A549 (cell line): ENCODE data around the gene PCGF3. TPM values are rescaled to one million over a fixed set of nuclear protein-coding genes. Genes with fewer than 3 reads are reported as not detected.
A peak's percentile ranks its signal among the peaks of the same experiment; 100 is the strongest.

Experiments
- ATAC-seq, 2 experiments: fragments of 200-7000 bp in 1 of 2; fragments of >200 bp in 1 of 2; cut with Nextera tagmentation in 1 of 2; cut with Tn5 transposase in 1 of 2; 3 replicates each; pipeline versions ENCODE4 v1.8.0 to v1.9.1; 2018 to 2020; ENCODE audit warnings: mild to moderate bottlenecking in 1 of 2, moderate library complexity in 1 of 2
- CTCF ChIA-PET: fragments of 300-600 bp; sonication (Branson Sonifier 250); formaldehyde crosslinking; extraction: SDS; loops from one replicate; lab custom pipeline; 2021; ENCODE audit warnings: antibody characterized with exemption, inconsistent platforms; lab: Yijun Ruan, JAX
- POLR2A ChIA-PET: fragments of 350-600 bp; formaldehyde crosslinking; extraction: SDS; loops from one replicate; lab custom pipeline; 2021; ENCODE audit warnings: antibody characterized with exemption, inconsistent platforms; lab: Yijun Ruan, JAX
- DNase-seq, 2 experiments: peaks; one replicate each; pipeline versions ENCODE4 v3.0.0 to v3.0.0-alpha.2; 2011 to 2016; ENCODE audit warnings: low read depth in 1 of 2, low spot score in 1 of 2
- FAIRE-seq: peaks from 2 replicates; lab custom pipeline; 2011; peaks lifted over from hg19 to GRCh38; lab: Jason Lieb, UNC
- H3K27ac ChIP-seq, 2 experiments: fragments of >200 bp; sonication (Bioruptor Twin); formaldehyde crosslinking; 3 replicates each; pipeline ENCODE4 v1.5.1; 2016 to 2017
- H3K4me1 ChIP-seq: fragments of >200 bp; sonication (Bioruptor Twin); formaldehyde crosslinking; 3 replicates; pipeline ENCODE4 v1.6.1; 2016
- H3K4me2 ChIP-seq: fragments of >200 bp; sonication (Bioruptor Twin); formaldehyde crosslinking; 3 replicates; pipeline ENCODE4 v1.6.1; 2016
- H3K4me3 ChIP-seq: fragments of >200 bp; sonication (Bioruptor Twin); formaldehyde crosslinking; 3 replicates; pipeline ENCODE4 v1.5.1; 2016
- H3K9me3 ChIP-seq: fragments of >200 bp; sonication (Bioruptor Twin); formaldehyde crosslinking; 3 replicates; pipeline ENCODE4 v1.6.1; 2016
- BHLHE40 ChIP-seq: IDR thresholded peaks from 2 replicates; pipeline ENCODE4 v1.6.1; 2012; ENCODE audit warnings: low read depth, low read length, inconsistent platforms
- CHD4 ChIP-seq: fragments of 200-600 bp; sonication (generic); IDR thresholded peaks from 2 replicates; pipeline ENCODE4 v1.6.1; 2016; ENCODE audit warnings: antibody characterized with exemption, mild to moderate bottlenecking, borderline replicate concordance
- EHF ChIP-seq: fragments of 250-450 bp; sonication (Bioruptor Pico); IDR thresholded peaks from 2 replicates; pipeline ENCODE4 v1.5.0; 2020; ENCODE audit warnings: mild to moderate bottlenecking
- EHMT2 ChIP-seq: fragments of 200-600 bp; sonication (generic); IDR thresholded peaks from 2 replicates; pipeline ENCODE4 v1.6.1; 2016; ENCODE audit warnings: antibody characterized with exemption, low read depth, mild to moderate bottlenecking, moderate library complexity
- ESRRA ChIP-seq: fragments of 150-350 bp; IDR thresholded peaks from 2 replicates; pipeline ENCODE4 v1.6.1; 2014; ENCODE audit warnings: mild to moderate bottlenecking, low read length, borderline replicate concordance
- FOSB ChIP-seq: fragments of 250-450 bp; sonication (Bioruptor Pico); IDR thresholded peaks from 2 replicates; pipeline ENCODE4 v1.5.0; 2020; ENCODE audit warnings: mild to moderate bottlenecking, moderate library complexity
- HEYL ChIP-seq: fragments of 250-450 bp; sonication (Bioruptor Pico); IDR thresholded peaks from 2 replicates; pipeline ENCODE4 v1.8.0; 2021; ENCODE audit warnings: mild to moderate bottlenecking, moderate library complexity
- HOXB13 ChIP-seq: fragments of 250-450 bp; sonication (Bioruptor Pico); IDR thresholded peaks from 2 replicates; pipeline ENCODE4 v1.5.0; 2020; ENCODE audit warnings: low read depth, mild to moderate bottlenecking, moderate library complexity
- JUNB ChIP-seq: fragments of >200 bp; sonication (Bioruptor Twin); formaldehyde crosslinking; IDR thresholded peaks from 2 replicates; pipeline ENCODE4 v1.6.1; 2016
- MAFK ChIP-seq: fragments of 450-650 bp; IDR thresholded peaks from 2 replicates; pipeline ENCODE4 v1.6.1; 2014; ENCODE audit not compliant: partially characterized antibody
- MYC ChIP-seq: IDR thresholded peaks from 2 replicates; pipeline ENCODE4 v1.6.1; 2012; ENCODE audit warnings: mild to moderate bottlenecking, inconsistent platforms, low read length, improper control_type of control experiment, borderline replicate concordance
- POLR2AphosphoS2 ChIP-seq: conservative IDR thresholded peaks from 2 replicates; pipeline ENCODE4 v1.6.1; 2012; ENCODE audit warnings: low read length, improper control_type of control experiment, inconsistent platforms
- RAD21 ChIP-seq, 2 experiments: fragments of >200 bp in 1 of 2; sonication (Bioruptor Twin) in 1 of 2; formaldehyde crosslinking in 1 of 2; IDR thresholded peaks in 1 of 2; conservative IDR thresholded peaks in 1 of 2; 2 replicates in 1 of 2; 3 replicates in 1 of 2; pipeline ENCODE4 v1.6.1; 2012 to 2018; ENCODE audit warnings: inconsistent platforms in 1 of 2
- RFX5 ChIP-seq: fragments of 450-650 bp; IDR thresholded peaks from 2 replicates; pipeline ENCODE4 v1.7.1; 2014; ENCODE audit warnings: antibody characterized with exemption, mild to moderate bottlenecking, moderate library complexity
- SMC3 ChIP-seq: fragments of >200 bp; sonication (Bioruptor Twin); formaldehyde crosslinking; IDR thresholded peaks from 3 replicates; pipeline ENCODE4 v1.6.1; 2018; ENCODE audit warnings: inconsistent platforms
- SREBF2 ChIP-seq: fragments of 450-650 bp; IDR thresholded peaks from 2 replicates; pipeline ENCODE4 v1.6.1; 2014; ENCODE audit warnings: mild to moderate bottlenecking, moderate library complexity
- ZFP36 ChIP-seq: fragments of 450-650 bp; IDR thresholded peaks from 2 replicates; pipeline ENCODE4 v1.6.1; 2014; ENCODE audit warnings: borderline replicate concordance; ENCODE audit not compliant: partially characterized antibody
- ZNF302 ChIP-seq: fragments of 250-450 bp; sonication (Bioruptor Pico); IDR thresholded peaks from 2 replicates; pipeline ENCODE4 v1.9.0; 2021; ENCODE audit warnings: inconsistent platforms, mild to moderate bottlenecking, moderate library complexity
- WGBS: methylation state at CpG from one replicate; pipeline ENCODE4 v1.1.6; 2017; ENCODE audit errors: missing lambda C conversion rate; 5-methylcytosine and 5-hydroxymethylcytosine counted together
- polyA plus RNA-seq, 4 experiments: library from polyadenylated mRNA; depleted of rRNA in 3 of 4; stranded (reverse); fragments of >200 nt; fragmentation: RNase III in 1 of 4; extraction: RNeasy Plus Mini Kit Qiagen cat#74134 plus additional on column Dnase treatment in 1 of 4; gene quantifications; 2 replicates in 3 of 4; 3 replicates in 1 of 4; pipeline ENCODE4 v1.2.3, GENCODE V29; 2011 to 2017
- TF ChIP-seq, protein P1 (sequence below): fragments of >200 bp; sonication (Bioruptor Twin); formaldehyde crosslinking; IDR thresholded peaks from 3 replicates; pipeline ENCODE4 v1.5.1; 2016
- TF ChIP-seq, protein P2 (sequence below): IDR thresholded peaks from 2 replicates; pipeline ENCODE4 v1.6.1; 2012
- TF ChIP-seq, protein P3 (sequence below): fragments of 200-600 bp; sonication (generic); IDR thresholded peaks from 2 replicates; pipeline ENCODE4 v1.6.1; 2016; ENCODE audit warnings: antibody characterized with exemption, mild to moderate bottlenecking, moderate library complexity
- TF ChIP-seq, protein P4 (sequence below): fragments of 150-350 bp; IDR thresholded peaks from 2 replicates; pipeline ENCODE4 v1.6.1; 2014; ENCODE audit warnings: low read depth, mild to moderate bottlenecking, low read length

PCGF3 gene
- polyA plus RNA-seq, 2 of the 4 experiments (the other 2 are of a cell fraction): 15.9 to 21.0 TPM

DNA sequence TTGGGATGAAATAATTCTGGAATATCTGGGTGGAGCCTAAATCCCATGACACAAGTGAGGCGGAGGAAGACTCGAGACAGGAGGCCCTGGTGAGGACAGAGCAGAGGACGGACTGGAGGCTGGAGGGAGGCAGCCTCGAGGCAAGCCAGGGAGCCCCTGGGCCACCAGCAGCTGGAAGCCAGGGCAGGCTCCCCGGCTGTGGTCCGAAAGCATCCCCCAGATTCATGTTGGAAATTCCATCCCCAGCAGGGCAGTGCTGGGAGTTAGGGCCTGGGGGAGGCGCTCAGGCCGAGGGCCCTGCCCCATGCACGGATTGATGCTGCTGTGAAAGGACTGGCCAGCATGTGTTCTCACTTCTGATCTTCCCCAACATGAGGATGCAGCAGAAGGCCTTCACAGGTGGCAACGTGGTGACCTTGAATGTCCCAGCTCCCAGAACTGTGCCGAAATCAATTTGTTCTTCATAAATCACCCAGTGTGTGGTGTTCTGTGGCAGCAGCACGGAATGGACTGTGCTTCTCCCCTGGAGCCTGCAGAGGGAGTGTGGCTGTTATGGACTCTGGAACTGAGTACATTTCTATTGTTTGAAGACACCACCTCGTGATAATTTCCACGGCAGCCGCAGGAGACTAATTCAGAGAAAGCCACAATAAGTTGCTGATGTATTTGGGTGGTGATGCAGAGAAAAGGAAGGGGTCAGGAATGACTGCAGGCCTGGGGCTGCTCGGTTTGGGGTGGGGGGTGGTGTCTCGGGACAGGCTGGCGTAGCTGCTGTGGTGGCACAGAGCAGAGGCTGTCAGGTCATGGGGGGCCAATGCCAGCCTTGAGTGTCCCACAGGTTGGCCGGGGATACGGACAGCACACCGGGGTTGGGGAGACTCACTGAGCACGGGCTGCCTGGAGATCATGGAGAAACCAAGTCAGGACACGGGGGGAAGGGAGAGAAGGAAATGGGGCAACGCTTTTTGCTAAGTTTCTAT lies 56.9 kb downstream of the PCGF3 start (continued):
- TF ChIP-seq JUNB: no peak
- no peak for TF ChIP-seq BHLHE40
- TF ChIP-seq, protein P1, sequence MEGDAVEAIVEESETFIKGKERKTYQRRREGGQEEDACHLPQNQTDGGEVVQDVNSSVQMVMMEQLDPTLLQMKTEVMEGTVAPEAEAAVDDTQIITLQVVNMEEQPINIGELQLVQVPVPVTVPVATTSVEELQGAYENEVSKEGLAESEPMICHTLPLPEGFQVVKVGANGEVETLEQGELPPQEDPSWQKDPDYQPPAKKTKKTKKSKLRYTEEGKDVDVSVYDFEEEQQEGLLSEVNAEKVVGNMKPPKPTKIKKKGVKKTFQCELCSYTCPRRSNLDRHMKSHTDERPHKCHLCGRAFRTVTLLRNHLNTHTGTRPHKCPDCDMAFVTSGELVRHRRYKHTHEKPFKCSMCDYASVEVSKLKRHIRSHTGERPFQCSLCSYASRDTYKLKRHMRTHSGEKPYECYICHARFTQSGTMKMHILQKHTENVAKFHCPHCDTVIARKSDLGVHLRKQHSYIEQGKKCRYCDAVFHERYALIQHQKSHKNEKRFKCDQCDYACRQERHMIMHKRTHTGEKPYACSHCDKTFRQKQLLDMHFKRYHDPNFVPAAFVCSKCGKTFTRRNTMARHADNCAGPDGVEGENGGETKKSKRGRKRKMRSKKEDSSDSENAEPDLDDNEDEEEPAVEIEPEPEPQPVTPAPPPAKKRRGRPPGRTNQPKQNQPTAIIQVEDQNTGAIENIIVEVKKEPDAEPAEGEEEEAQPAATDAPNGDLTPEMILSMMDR: no peak
- TF ChIP-seq RFX5: no peak

DNA sequence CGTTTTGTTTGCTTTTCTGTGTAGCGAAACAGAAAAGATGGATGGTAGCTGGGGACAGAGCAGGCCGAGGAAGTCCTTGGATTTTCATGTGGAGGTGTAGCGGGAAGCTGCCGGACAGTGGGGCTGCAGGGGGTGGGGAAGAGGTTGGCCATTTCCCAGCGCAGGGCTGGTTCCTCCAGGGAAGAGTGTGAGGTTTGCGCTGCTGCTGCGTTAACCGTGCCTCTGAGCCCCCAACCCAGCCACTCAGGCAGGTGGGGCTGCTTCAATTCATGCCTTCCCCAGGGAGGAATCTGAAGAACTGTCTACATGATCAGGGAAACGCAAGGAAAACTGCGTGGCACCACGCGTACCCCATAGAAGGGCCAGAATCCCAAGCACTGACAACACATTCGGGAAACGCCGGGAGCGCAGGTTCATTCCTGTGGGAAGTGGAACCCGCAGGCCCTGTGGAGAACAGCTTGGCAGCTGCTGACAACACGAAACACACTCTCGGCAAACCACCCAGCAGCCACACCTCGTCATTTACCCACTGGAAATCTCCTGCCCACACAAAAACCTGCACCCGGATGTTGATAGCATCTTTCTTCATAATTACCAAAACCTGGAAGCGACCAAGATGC lies 57.7 kb downstream of the PCGF3 start:
- no peak for TF ChIP-seq ZFP36
- no peak for TF ChIP-seq RFX5
- no peak for TF ChIP-seq POLR2AphosphoS2
- no peak for TF ChIP-seq SMC3
- TF ChIP-seq HEYL (CRISPR knock-in tag): no peak
- TF ChIP-seq, protein P1: no peak
- TF ChIP-seq MYC: no peak
- no peak for TF ChIP-seq ZNF302 (CRISPR knock-in tag)
- TF ChIP-seq, protein P2, sequence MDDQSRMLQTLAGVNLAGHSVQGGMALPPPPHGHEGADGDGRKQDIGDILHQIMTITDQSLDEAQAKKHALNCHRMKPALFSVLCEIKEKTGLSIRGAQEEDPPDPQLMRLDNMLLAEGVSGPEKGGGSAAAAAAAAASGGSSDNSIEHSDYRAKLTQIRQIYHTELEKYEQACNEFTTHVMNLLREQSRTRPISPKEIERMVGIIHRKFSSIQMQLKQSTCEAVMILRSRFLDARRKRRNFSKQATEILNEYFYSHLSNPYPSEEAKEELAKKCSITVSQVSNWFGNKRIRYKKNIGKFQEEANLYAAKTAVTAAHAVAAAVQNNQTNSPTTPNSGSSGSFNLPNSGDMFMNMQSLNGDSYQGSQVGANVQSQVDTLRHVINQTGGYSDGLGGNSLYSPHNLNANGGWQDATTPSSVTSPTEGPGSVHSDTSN: no peak
- POLR2A ChIA-PET: no interaction called here
- Histone ChIP-seq H3K9me3 (no peaks in the 10 kb centered on the region), H3K4me1 (peaks cover 6% of the 10 kb centered on the region; the same call in 1 of the 3 replicates), H3K4me3 (no peak overlapping the region), H3K27ac (no peak overlapping the region), H3K4me2 (no peak overlapping the region)
- FAIRE-seq: no peak
- DNase-seq: no peak
- ATAC-seq: no peak
- CTCF ChIA-PET: no interaction called here
- 90% methylated on average over 22 of the region's 23 CpGs for WGBS

DNA sequence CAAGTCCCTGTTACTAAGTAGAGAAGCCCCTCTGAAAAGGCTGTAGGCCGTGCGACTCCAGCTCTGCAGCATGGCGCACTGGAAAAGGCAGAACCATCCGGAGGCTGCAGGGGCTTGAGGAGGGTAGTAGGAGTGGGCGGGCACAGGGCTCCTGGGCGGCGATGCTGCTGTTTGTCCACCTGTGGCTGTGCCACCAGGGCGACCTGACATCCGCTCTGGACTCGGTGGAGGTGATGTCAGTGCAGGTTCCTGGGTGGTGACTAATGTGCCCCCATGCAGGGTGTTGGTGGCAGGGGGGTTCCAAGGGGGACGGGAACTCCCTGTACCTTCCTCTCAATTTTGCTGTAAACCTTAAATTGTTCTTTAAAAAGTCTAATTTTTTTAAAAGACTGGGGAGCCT lies 58.3 kb downstream of the PCGF3 start:
- Histone ChIP-seq H3K4me3 (no peak overlapping the region), H3K9me3 (no peaks in the 10 kb centered on the region), H3K4me2 (no peak overlapping the region), H3K4me1 (peaks cover 6% of the 10 kb centered on the region; the same call in 1 of the 3 replicates), H3K27ac (no peak overlapping the region)
- DNase-seq: no peak
- FAIRE-seq: no peak
- POLR2A ChIA-PET: no interaction called here
- 84% methylated on average over 9 of the region's 11 CpGs for WGBS
- peak in 1 of 2 experiments; percentile 8; a peak in 1 of 6 replicates for ATAC-seq
- CTCF ChIA-PET: no interaction called here
- TF ChIP-seq RAD21 (conservative IDR thresholded peaks at IDR 0.05 in 1 of 2, IDR thresholded peaks at IDR 0.05 in 1 of 2) (no peak), FOSB (no peak), HOXB13 (CRISPR knock-in tag) (no peak), CHD4 (no peak), ESRRA (no peak), POLR2AphosphoS2 (no peak), MAFK (no peak), EHF (no peak), EHMT2 (no peak), SREBF2 (no peak)
- TF ChIP-seq, protein P3, sequence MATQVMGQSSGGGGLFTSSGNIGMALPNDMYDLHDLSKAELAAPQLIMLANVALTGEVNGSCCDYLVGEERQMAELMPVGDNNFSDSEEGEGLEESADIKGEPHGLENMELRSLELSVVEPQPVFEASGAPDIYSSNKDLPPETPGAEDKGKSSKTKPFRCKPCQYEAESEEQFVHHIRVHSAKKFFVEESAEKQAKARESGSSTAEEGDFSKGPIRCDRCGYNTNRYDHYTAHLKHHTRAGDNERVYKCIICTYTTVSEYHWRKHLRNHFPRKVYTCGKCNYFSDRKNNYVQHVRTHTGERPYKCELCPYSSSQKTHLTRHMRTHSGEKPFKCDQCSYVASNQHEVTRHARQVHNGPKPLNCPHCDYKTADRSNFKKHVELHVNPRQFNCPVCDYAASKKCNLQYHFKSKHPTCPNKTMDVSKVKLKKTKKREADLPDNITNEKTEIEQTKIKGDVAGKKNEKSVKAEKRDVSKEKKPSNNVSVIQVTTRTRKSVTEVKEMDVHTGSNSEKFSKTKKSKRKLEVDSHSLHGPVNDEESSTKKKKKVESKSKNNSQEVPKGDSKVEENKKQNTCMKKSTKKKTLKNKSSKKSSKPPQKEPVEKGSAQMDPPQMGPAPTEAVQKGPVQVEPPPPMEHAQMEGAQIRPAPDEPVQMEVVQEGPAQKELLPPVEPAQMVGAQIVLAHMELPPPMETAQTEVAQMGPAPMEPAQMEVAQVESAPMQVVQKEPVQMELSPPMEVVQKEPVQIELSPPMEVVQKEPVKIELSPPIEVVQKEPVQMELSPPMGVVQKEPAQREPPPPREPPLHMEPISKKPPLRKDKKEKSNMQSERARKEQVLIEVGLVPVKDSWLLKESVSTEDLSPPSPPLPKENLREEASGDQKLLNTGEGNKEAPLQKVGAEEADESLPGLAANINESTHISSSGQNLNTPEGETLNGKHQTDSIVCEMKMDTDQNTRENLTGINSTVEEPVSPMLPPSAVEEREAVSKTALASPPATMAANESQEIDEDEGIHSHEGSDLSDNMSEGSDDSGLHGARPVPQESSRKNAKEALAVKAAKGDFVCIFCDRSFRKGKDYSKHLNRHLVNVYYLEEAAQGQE: no peak
- TF ChIP-seq, protein P4, sequence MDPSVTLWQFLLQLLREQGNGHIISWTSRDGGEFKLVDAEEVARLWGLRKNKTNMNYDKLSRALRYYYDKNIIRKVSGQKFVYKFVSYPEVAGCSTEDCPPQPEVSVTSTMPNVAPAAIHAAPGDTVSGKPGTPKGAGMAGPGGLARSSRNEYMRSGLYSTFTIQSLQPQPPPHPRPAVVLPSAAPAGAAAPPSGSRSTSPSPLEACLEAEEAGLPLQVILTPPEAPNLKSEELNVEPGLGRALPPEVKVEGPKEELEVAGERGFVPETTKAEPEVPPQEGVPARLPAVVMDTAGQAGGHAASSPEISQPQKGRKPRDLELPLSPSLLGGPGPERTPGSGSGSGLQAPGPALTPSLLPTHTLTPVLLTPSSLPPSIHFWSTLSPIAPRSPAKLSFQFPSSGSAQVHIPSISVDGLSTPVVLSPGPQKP: no peak
